Gastrocnemius medialis (tissue), 4 donors: ENCODE results near the gene NT5C3B. TPM values are rescaled to one million over a fixed set of nuclear protein-coding genes. Genes with fewer than 3 reads are reported as not detected.

Source experiments
- ATAC-seq, 2 donors: fragments of 150-250 bp; one replicate each; pipeline ENCODE4 v1.9.1; 2016
- DNase-seq, 2 donors: peaks; one replicate each; pipeline ENCODE4 v3.0.0-alpha.2; 2019
- H3K27ac ChIP-seq, 4 donors: fragments of 200-600 bp; sonication (generic); 1 replicate in 1 of 4; 2 replicates in 3 of 4; pipeline ENCODE4 v1.5.1; 2016 to 2018; ENCODE audit warnings: mild to moderate bottlenecking in 2 of 4, moderate library complexity in 1 of 4
- H3K27me3 ChIP-seq, 3 donors: fragments of 200-600 bp; sonication (generic) in 2 of 3; 1 replicate in 1 of 3; 2 replicates in 2 of 3; pipeline versions ENCODE4 v1.5.1 to v1.6.0; 2016 to 2019; ENCODE audit warnings: mild to moderate bottlenecking in 1 of 3, moderate library complexity in 1 of 3
- H3K36me3 ChIP-seq, 2 donors: fragments of 200-600 bp; sonication (generic) in 1 of 2; one replicate each; pipeline ENCODE4 v1.5.1; 2017 to 2018
- H3K4me1 ChIP-seq, 2 donors: fragments of 200-600 bp; sonication (generic) in 1 of 2; one replicate each; pipeline ENCODE4 v1.5.1; 2016 to 2017; ENCODE audit warnings: mild to moderate bottlenecking in 2 of 2
- H3K4me3 ChIP-seq, 4 donors: fragments of 200-600 bp; sonication (generic) in 3 of 4; 1 replicate in 1 of 4; 2 replicates in 3 of 4; pipeline ENCODE4 v1.5.1; 2016 to 2019; ENCODE audit warnings: mild to moderate bottlenecking in 2 of 4
- H3K9me3 ChIP-seq, 3 donors: fragments of 200-600 bp; sonication (generic) in 2 of 3; 1 replicate in 1 of 3; 2 replicates in 2 of 3; pipeline ENCODE4 v1.5.1; 2016 to 2019
- CTCF ChIP-seq, 5 experiments: fragments of 450-650 bp in 3 of 5; fragments of 200-600 bp in 2 of 5; sonication (generic) in 2 of 5; IDR thresholded peaks in 4 of 5; conservative IDR thresholded peaks in 1 of 5; 1 replicate in 4 of 5; 2 replicates in 1 of 5; pipeline ENCODE4 v1.5.1; 2016 to 2019; ENCODE audit warnings: antibody characterized with exemption in 5 of 5, mild to moderate bottlenecking in 3 of 5, moderate library complexity in 3 of 5
- POLR2A ChIP-seq, 2 donors: fragments of 450-650 bp; IDR thresholded peaks; one replicate each; pipeline ENCODE4 v1.6.1; 2017; ENCODE audit warnings: antibody characterized with exemption in 2 of 2, mild to moderate bottlenecking in 2 of 2, moderate library complexity in 2 of 2
- in situ Hi-C, 4 donors: fragments of 200-750 bp; cut with MboI; loops; one replicate each; pipeline versions ENCODE4 v1.15.0 to v1.8.0; 2017; ENCODE audit warnings: low sequenced_read_pairs in 4 of 4
- intact Hi-C: fragments of 100-400 bp; cut with DNase I; formaldehyde crosslinking; loops from one replicate; pipeline ENCODE4 v1.15.1; 2023; ENCODE audit warnings: low total_unique reads
- total RNA-seq, 4 donors: library from RNA; depleted of rRNA; stranded (reverse); fragments of >200 nt; gene quantifications; one replicate each; pipeline versions ENCODE4 v1.1.0 to v1.2.3, GENCODE V29; 2016

The NT5C3B gene
- total RNA-seq, 4 donors from 2014 or later, result 13.8 to 27.6 (median 23.1) TPM

DNA sequence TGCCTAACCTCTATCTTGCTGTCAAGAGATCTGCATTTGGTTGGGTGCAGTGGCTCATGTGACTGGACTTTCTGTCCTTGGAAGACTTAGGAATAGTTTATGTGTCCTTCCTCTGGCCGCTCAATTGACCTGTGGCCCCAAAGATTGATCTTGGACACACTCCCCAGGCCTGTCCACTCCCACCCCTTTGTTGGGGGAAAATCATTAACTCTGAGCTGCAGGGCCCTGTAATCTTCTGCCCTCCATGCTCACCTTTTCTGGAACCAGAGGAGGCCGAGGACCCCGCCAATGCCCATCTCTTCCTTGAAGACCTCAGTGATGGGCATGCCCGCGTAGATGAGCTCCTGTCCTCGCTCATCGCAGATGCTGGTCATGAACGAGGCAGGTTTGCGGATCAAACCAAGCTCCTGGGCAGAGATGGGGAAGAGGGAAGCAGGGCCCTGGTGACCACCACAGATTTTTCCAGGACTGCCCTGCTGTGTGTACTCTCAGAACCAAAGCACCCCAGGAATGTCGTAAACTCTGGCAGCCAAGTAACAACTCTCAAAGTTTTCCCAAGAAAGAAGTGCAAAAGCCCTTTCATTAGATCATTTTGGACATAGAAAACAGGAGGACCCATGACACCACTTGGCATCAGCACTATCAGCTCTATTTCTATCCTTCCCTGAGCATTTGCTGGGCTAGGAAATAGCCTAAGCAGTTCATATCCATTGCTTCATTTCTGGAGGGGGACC lies 37.7 kb upstream of the NT5C3B start:
- no peaks in the 10 kb centered on the region for H3K27me3 ChIP-seq
- TF ChIP-seq POLR2A (IDR thresholded peaks at IDR 0.05) (no peak), CTCF (IDR thresholded peaks at IDR 0.05 in 4 of 5, conservative IDR thresholded peaks at IDR 0.05 in 1 of 5) (no peak)
- no peaks in the 10 kb centered on the region for H3K9me3 ChIP-seq
- ATAC-seq (no peak), DNase-seq (no peak)
- in situ Hi-C loops (no loop called here), intact Hi-C loops (no loop called here)
- H3K4me1 ChIP-seq, result no peaks in the 10 kb centered on the region
- no peak overlapping the region for H3K27ac ChIP-seq
- no peak overlapping the region for H3K4me3 ChIP-seq
- peaks cover 0 to 47% of the 10 kb centered on the region in 2 donors for H3K36me3 ChIP-seq

GRCh38 chr17:41871789-41872188 lies 35.8 kb upstream of the NT5C3B start:
- H3K27ac ChIP-seq, result no peak overlapping the region
- H3K4me1 ChIP-seq, result no peaks in the 10 kb centered on the region
- H3K4me3 ChIP-seq, result no peak overlapping the region
- ATAC-seq (no peak), DNase-seq (no peak)
- H3K36me3 ChIP-seq, result peaks cover 0 to 41% of the 10 kb centered on the region in 2 donors
- intact Hi-C loops (no loop called here), in situ Hi-C loops (no loop called here)
- H3K9me3 ChIP-seq, result no peaks in the 10 kb centered on the region
- no peaks in the 10 kb centered on the region for H3K27me3 ChIP-seq
- no peak for TF ChIP-seq CTCF (IDR thresholded peaks at IDR 0.05 in 4 of 5, conservative IDR thresholded peaks at IDR 0.05 in 1 of 5)
- TF ChIP-seq POLR2A (IDR thresholded peaks at IDR 0.05), result no peak

GRCh38 chr17:41870627-41871026 lies 34.6 kb upstream of the NT5C3B start:
- Histone ChIP-seq H3K9me3 (no peaks in the 10 kb centered on the region), H3K4me1 (no peaks in the 10 kb centered on the region), H3K4me3 (no peak overlapping the region), H3K36me3 (peaks cover 0 to 43% of the 10 kb centered on the region in 2 donors), H3K27me3 (no peaks in the 10 kb centered on the region), H3K27ac (no peak overlapping the region)
- TF ChIP-seq CTCF (IDR thresholded peaks at IDR 0.05 in 4 of 5, conservative IDR thresholded peaks at IDR 0.05 in 1 of 5) (no peak), POLR2A (IDR thresholded peaks at IDR 0.05) (no peak)
- no peak for DNase-seq
- no peak for ATAC-seq
- in situ Hi-C loops, result no loop called here
- intact Hi-C loops, result no loop called here

DNA sequence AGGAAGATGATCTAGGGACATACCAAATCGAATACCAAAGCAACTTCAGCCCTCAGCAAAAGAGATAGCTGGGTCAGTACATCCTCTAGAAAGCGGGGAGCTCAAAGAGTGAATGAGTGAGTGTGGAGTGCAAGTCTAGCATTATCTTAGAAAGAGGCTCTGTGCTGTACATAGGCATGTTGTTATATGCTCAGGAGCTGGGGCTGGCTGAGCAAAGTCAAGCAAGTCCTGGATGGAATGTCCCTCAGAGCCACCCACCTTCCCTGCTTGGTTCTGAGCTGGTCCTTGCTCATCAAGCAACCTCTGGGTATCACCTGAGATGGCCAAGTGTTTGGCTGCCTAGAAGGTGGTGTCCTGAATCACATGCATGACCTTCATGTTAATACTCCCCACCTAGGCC lies 34.1 kb upstream of the NT5C3B start:
- intact Hi-C loops (no loop called here), in situ Hi-C loops (no loop called here)
- H3K27ac ChIP-seq, result no peak overlapping the region
- peaks cover 0 to 43% of the 10 kb centered on the region in 2 donors for H3K36me3 ChIP-seq
- H3K9me3 ChIP-seq, result no peaks in the 10 kb centered on the region
- no peak for ATAC-seq
- DNase-seq, result no peak
- H3K27me3 ChIP-seq, result no peaks in the 10 kb centered on the region
- TF ChIP-seq CTCF (IDR thresholded peaks at IDR 0.05 in 4 of 5, conservative IDR thresholded peaks at IDR 0.05 in 1 of 5) (no peak), POLR2A (IDR thresholded peaks at IDR 0.05) (no peak)
- no peak overlapping the region for H3K4me3 ChIP-seq
- no peaks in the 10 kb centered on the region for H3K4me1 ChIP-seq
